DMS153 treated with DMSO at 0.1 percent for 48 hours (cell line): ENCODE results near the gene BMP4.
"Not testable (repeated sequence)": the region's sequence is repeated elsewhere in the genome, so short reads cannot be mapped to it uniquely, and the experiment has no call there.

Experiments used
- DNase-seq: peaks from one replicate; lab custom pipeline; 2025; ENCODE audit not compliant: unreplicated experiment; lab: John Stamatoyannopoulos, UW

Gene BMP4

GRCh38 chr14:53956427-53957201, at the start of gene BMP4:
BMP4 (minus strand) TSS chr14:53956825; CDS start chr14:53952222, 4,603 bp downstream.
- no peak for DNase-seq

- DNase-seq: no peak
Observed at GRCh38 chr14:54003064-54003463, 46.4 kb upstream of the BMP4 start.

GRCh38 chr14:54002653-54003052, 46.0 kb upstream of the BMP4 start:
- DNase-seq: no peak

GRCh38 chr14:54001189-54001878, 44.7 kb upstream of the BMP4 start:
- DNase-seq: no peak

GRCh38 chr14:54000341-54000811, 43.8 kb upstream of the BMP4 start:
- no peak for DNase-seq

GRCh38 chr14:53999061-53999488, 42.5 kb upstream of the BMP4 start:
- DNase-seq: no peak

- DNase-seq: no peak
Observed at GRCh38 chr14:53996041-53996440, 39.4 kb upstream of the BMP4 start.

- DNase-seq: no peak
Observed at GRCh38 chr14:53993920-53994607, 37.4 kb upstream of the BMP4 start.

- DNase-seq: no peak
Observed at GRCh38 chr14:53990978-53991377, 34.4 kb upstream of the BMP4 start.

GRCh38 chr14:53986718-53987117, 30.1 kb upstream of the BMP4 start:
- DNase-seq: not testable (repeated sequence)

- DNase-seq: not testable (repeated sequence)
Observed at GRCh38 chr14:53984958-53985357, 28.3 kb upstream of the BMP4 start.

- no peak for DNase-seq
Observed at GRCh38 chr14:53983112-53983511, 26.5 kb upstream of the BMP4 start.

- DNase-seq: no peak
Observed at GRCh38 chr14:53982546-53982945, 25.9 kb upstream of the BMP4 start.

GRCh38 chr14:53979747-53980642, 23.4 kb upstream of the BMP4 start:
- DNase-seq: no peak

- no peak for DNase-seq
Observed at GRCh38 chr14:53979113-53979681, 22.6 kb upstream of the BMP4 start.

- DNase-seq: no peak
Observed at GRCh38 chr14:53978194-53978593, 21.6 kb upstream of the BMP4 start.

- DNase-seq: no peak
Observed at GRCh38 chr14:53975444-53975843, 18.8 kb upstream of the BMP4 start.

- no peak for DNase-seq
Observed at GRCh38 chr14:53971521-53971920, 14.9 kb upstream of the BMP4 start.

GRCh38 chr14:53969326-53969725, 12.7 kb upstream of the BMP4 start:
- DNase-seq: no peak

GRCh38 chr14:53968726-53969125, 12.1 kb upstream of the BMP4 start:
- no peak for DNase-seq
